ENCODE data around the gene STX18. TPM values are rescaled to one million over a fixed set of nuclear protein-coding genes. Genes with fewer than 3 reads are reported as not detected.

STX18 gene
- total RNA-seq, 1 donor from 2014 or later, result 24.0 TPM

GRCh38 chr4:4411906-4412305 lies 129.9 kb downstream of the STX18 start:
- Histone ChIP-seq H3K79me2 (ENCODE audit: insufficient read depth, low read length) (no peaks in the 10 kb centered on the region), H2AFZ (ENCODE audit: low read depth, low read length) (no peak overlapping the region), H3K4me1 (ENCODE audit: insufficient read depth, low read length) (no peaks in the 10 kb centered on the region), H3K27me3 (ENCODE audit: insufficient read depth, low read length) (no peaks in the 10 kb centered on the region), H3K4me2 (ENCODE audit: low read length) (no peak overlapping the region), H3K4me3 (ENCODE audit: insufficient read depth, low read depth, low read length) (no peak overlapping the region), H3K27ac (ENCODE audit: low read depth, low read length) (no peak overlapping the region), H3K9me3 (ENCODE audit: insufficient read depth, low read depth, low read length) (no peaks in the 10 kb centered on the region), H4K20me1 (ENCODE audit: insufficient read depth, low read length) (no peaks in the 10 kb centered on the region), H3K9ac (ENCODE audit: low read length) (no peak overlapping the region), H3K36me3 (ENCODE audit: insufficient read depth, low read length) (no peaks in the 10 kb centered on the region)
- Mint-ChIP-seq H3K4me1 (ENCODE audit: low read depth, unreplicated experiment) (no peaks in the 10 kb centered on the region), H3K36me3 (ENCODE audit: low read depth, unreplicated experiment) (peaks cover 9% of the 10 kb centered on the region), H3K4me3 (ENCODE audit: unreplicated experiment) (no peak overlapping the region), H3K27ac (ENCODE audit: unreplicated experiment) (no peak overlapping the region), H3K9me3 (ENCODE audit: unreplicated experiment) (peaks cover 3% of the 10 kb centered on the region), H3K27me3 (ENCODE audit: low read depth, unreplicated experiment) (peaks cover 12% of the 10 kb centered on the region)
- FAIRE-seq (no peak), DNase-seq (ENCODE audit: low read depth) (no peak)
- TF ChIP-seq EZH2 (IDR thresholded peaks at IDR 0.05; ENCODE audit: insufficient read depth, low read length), result no peak
- TF ChIP-seq, protein P1, sequence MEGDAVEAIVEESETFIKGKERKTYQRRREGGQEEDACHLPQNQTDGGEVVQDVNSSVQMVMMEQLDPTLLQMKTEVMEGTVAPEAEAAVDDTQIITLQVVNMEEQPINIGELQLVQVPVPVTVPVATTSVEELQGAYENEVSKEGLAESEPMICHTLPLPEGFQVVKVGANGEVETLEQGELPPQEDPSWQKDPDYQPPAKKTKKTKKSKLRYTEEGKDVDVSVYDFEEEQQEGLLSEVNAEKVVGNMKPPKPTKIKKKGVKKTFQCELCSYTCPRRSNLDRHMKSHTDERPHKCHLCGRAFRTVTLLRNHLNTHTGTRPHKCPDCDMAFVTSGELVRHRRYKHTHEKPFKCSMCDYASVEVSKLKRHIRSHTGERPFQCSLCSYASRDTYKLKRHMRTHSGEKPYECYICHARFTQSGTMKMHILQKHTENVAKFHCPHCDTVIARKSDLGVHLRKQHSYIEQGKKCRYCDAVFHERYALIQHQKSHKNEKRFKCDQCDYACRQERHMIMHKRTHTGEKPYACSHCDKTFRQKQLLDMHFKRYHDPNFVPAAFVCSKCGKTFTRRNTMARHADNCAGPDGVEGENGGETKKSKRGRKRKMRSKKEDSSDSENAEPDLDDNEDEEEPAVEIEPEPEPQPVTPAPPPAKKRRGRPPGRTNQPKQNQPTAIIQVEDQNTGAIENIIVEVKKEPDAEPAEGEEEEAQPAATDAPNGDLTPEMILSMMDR (IDR thresholded peaks at IDR 0.05; ENCODE audit: insufficient read depth, low read depth, low read length), result no peak

- Histone ChIP-seq H2AFZ (ENCODE audit: low read depth, low read length) (no peak overlapping the region), H3K79me2 (ENCODE audit: insufficient read depth, low read length) (no peaks in the 10 kb centered on the region), H3K4me3 (ENCODE audit: insufficient read depth, low read depth, low read length) (no peak overlapping the region), H3K27me3 (ENCODE audit: insufficient read depth, low read length) (no peaks in the 10 kb centered on the region), H3K4me2 (ENCODE audit: low read length) (no peak overlapping the region), H3K9me3 (ENCODE audit: insufficient read depth, low read depth, low read length) (no peaks in the 10 kb centered on the region), H3K36me3 (ENCODE audit: insufficient read depth, low read length) (no peaks in the 10 kb centered on the region), H3K9ac (ENCODE audit: low read length) (no peak overlapping the region), H4K20me1 (ENCODE audit: insufficient read depth, low read length) (no peaks in the 10 kb centered on the region), H3K4me1 (ENCODE audit: insufficient read depth, low read length) (no peaks in the 10 kb centered on the region), H3K27ac (ENCODE audit: low read depth, low read length) (no peak overlapping the region)
- Mint-ChIP-seq H3K4me3 (ENCODE audit: unreplicated experiment) (no peak overlapping the region), H3K4me1 (ENCODE audit: low read depth, unreplicated experiment) (no peaks in the 10 kb centered on the region), H3K9me3 (ENCODE audit: unreplicated experiment) (no peaks in the 10 kb centered on the region), H3K27ac (ENCODE audit: unreplicated experiment) (no peak overlapping the region), H3K27me3 (ENCODE audit: low read depth, unreplicated experiment) (peaks cover 19% of the 10 kb centered on the region), H3K36me3 (ENCODE audit: low read depth, unreplicated experiment) (peaks cover 2% of the 10 kb centered on the region)
- FAIRE-seq (no peak), DNase-seq (ENCODE audit: low read depth) (no peak)
- TF ChIP-seq, protein P1 (IDR thresholded peaks at IDR 0.05; ENCODE audit: insufficient read depth, low read depth, low read length), result no peak
- no peak for TF ChIP-seq EZH2 (IDR thresholded peaks at IDR 0.05; ENCODE audit: insufficient read depth, low read length)
Observed at GRCh38 chr4:4410271-4410670, 131.6 kb downstream of the STX18 start.

DNA sequence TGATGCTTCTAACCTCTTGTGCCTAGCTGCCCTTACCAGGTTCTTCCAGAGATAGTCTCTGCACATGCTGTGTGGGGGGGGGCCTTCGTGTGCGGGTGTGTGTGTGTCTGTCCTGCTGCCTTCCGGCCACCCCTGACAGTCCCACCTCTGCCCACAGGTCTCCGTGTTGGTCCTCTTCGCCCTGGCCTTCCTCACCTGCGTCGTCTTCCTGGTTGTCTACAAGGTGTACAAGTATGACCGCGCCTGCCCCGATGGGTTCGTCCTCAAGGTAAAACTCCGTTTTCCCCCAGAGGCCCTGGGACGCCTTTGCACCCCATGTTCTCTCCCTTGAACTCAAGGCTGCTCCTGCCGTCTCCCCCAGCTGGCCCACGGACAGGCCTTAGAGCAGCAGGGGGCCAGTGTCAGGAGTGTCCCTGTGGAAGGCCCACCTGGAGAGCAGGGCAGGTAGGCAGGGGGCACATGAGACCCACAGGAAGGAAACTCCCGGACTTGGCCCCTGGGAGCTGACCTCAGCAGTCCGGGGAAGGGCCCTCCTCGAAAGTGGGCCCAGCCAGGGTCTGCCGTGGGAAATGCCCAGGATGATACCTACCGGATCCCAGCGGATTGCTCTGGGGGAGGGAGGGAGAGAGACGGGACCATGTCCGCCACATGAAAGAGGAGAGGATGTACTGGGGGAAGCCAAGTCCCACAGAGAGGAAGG lies 132.3 kb downstream of the STX18 start:
- Histone ChIP-seq H3K9ac (ENCODE audit: low read length) (no peak overlapping the region), H3K36me3 (ENCODE audit: insufficient read depth, low read length) (no peaks in the 10 kb centered on the region), H2AFZ (ENCODE audit: low read depth, low read length) (no peak overlapping the region), H3K27ac (ENCODE audit: low read depth, low read length) (no peak overlapping the region), H3K9me3 (ENCODE audit: insufficient read depth, low read depth, low read length) (no peaks in the 10 kb centered on the region), H3K4me1 (ENCODE audit: insufficient read depth, low read length) (no peaks in the 10 kb centered on the region), H3K4me3 (ENCODE audit: insufficient read depth, low read depth, low read length) (no peak overlapping the region), H3K27me3 (ENCODE audit: insufficient read depth, low read length) (no peaks in the 10 kb centered on the region), H4K20me1 (ENCODE audit: insufficient read depth, low read length) (no peaks in the 10 kb centered on the region), H3K4me2 (ENCODE audit: low read length) (no peak overlapping the region), H3K79me2 (ENCODE audit: insufficient read depth, low read length) (no peaks in the 10 kb centered on the region)
- Mint-ChIP-seq H3K4me3 (ENCODE audit: unreplicated experiment) (no peak overlapping the region), H3K36me3 (ENCODE audit: low read depth, unreplicated experiment) (peaks cover under 1% of the 10 kb centered on the region), H3K27me3 (ENCODE audit: low read depth, unreplicated experiment) (peaks cover 26% of the 10 kb centered on the region), H3K4me1 (ENCODE audit: low read depth, unreplicated experiment) (no peaks in the 10 kb centered on the region), H3K27ac (ENCODE audit: unreplicated experiment) (no peak overlapping the region), H3K9me3 (ENCODE audit: unreplicated experiment) (no peaks in the 10 kb centered on the region)
- FAIRE-seq, result no peak
- TF ChIP-seq EZH2 (IDR thresholded peaks at IDR 0.05; ENCODE audit: insufficient read depth, low read length), result no peak
- TF ChIP-seq, protein P1 (IDR thresholded peaks at IDR 0.05; ENCODE audit: insufficient read depth, low read depth, low read length), result no peak
- DNase-seq (ENCODE audit: low read depth), result no peak

Measured in astrocyte (in vitro differentiated cells and primary cell).